T-cell (primary cell): ENCODE measurements around the gene SPATA25. TPM values are rescaled to one million over a fixed set of nuclear protein-coding genes. Genes with fewer than 3 reads are reported as not detected.

Experiments
- ATAC-seq, 4 experiments: fragments of 200-7000 bp in 3 of 4; fragments of 150-1000 bp in 1 of 4; cut with Tn5 transposase; replicated peaks in 1 of 4; 1 replicate in 3 of 4; 2 replicates in 1 of 4; pipeline ENCODE4 v1.10.0; 2021; ENCODE audit warnings: moderate library complexity in 3 of 4, mild to moderate bottlenecking in 2 of 4, moderate number of reproducible peaks in 1 of 4
- CTCF ChIA-PET, 2 donors: fragments of 300-600 bp; sonication (Branson Sonifier 250); formaldehyde crosslinking; loops; one replicate each; lab custom pipeline; 2022; ENCODE audit warnings: antibody characterized with exemption in 2 of 2; lab: Charles Lee
- POLR2A ChIA-PET, 2 donors: fragments of 300-600 bp; sonication (Branson Sonifier 250); formaldehyde crosslinking; loops; one replicate each; lab custom pipeline; 2022; ENCODE audit warnings: antibody characterized with exemption in 2 of 2; lab: Charles Lee
- DNase-seq, 35 experiments: peaks; one replicate each; pipeline versions ENCODE4 v3.0.0 to v3.0.0-alpha.2; 2013 to 2023
- H3K27ac ChIP-seq: one replicate; pipeline ENCODE4 v1.5.1; 2013; ENCODE audit warnings: low read length
- H3K27me3 ChIP-seq, 2 experiments: replicated peaks in 1 of 2; 1 replicate in 1 of 2; 2 replicates in 1 of 2; pipeline versions ENCODE4 v1.6.1 to v1.7.0; 2013; ENCODE audit warnings: low read length in 1 of 2, mixed read lengths in 1 of 2; ENCODE audit not compliant: control insufficient read depth in 2 of 2, insufficient read depth in 2 of 2; ENCODE audit errors: extremely low read depth in 1 of 2
- H3K36me3 ChIP-seq, 2 donors: 1 replicate in 1 of 2; 2 replicates in 1 of 2; pipeline versions ENCODE4 v1.6.1 to v1.7.0; 2013; ENCODE audit warnings: low read length in 1 of 2; ENCODE audit not compliant: control insufficient read depth in 2 of 2, insufficient read depth in 1 of 2; ENCODE audit errors: extremely low read depth in 1 of 2
- H3K4me1 ChIP-seq, 2 experiments: 1 replicate in 1 of 2; 2 replicates in 1 of 2; pipeline versions ENCODE4 v1.6.1 to v1.7.0; 2013; ENCODE audit warnings: low read length in 2 of 2, mixed read lengths in 1 of 2; ENCODE audit not compliant: insufficient read depth in 2 of 2, control insufficient read depth in 1 of 2; ENCODE audit errors: extremely low read depth in 1 of 2
- H3K4me3 ChIP-seq, 2 donors: 1 replicate in 1 of 2; 2 replicates in 1 of 2; pipeline versions ENCODE4 v1.5.1 to v1.7.0; 2013; ENCODE audit warnings: mild to moderate bottlenecking in 2 of 2, low read length in 1 of 2, moderate library complexity in 1 of 2; ENCODE audit not compliant: control insufficient read depth in 1 of 2; ENCODE audit errors: extremely low read depth in 1 of 2
- H3K9me3 ChIP-seq: 2 replicates; pipeline ENCODE4 v1.7.0; 2013
- H3K27ac Mint-ChIP-seq, 2 donors: one replicate each; pipeline ENCODE4 v1.8.0; 2020 to 2021; ENCODE audit warnings: mild to moderate bottlenecking in 2 of 2, mixed read lengths in 2 of 2
- H3K27me3 Mint-ChIP-seq, 2 donors: one replicate each; pipeline ENCODE4 v1.8.0; 2021 to 2022; ENCODE audit warnings: mixed read lengths in 2 of 2
- H3K36me3 Mint-ChIP-seq: one replicate; pipeline ENCODE4 v1.8.0; 2021; ENCODE audit warnings: mixed read lengths
- H3K4me1 Mint-ChIP-seq, 3 donors: one replicate each; pipeline ENCODE4 v1.8.0; 2020 to 2022; ENCODE audit warnings: mixed read lengths in 3 of 3, mild to moderate bottlenecking in 1 of 3
- H3K4me3 Mint-ChIP-seq, 3 donors: one replicate each; pipeline ENCODE4 v1.8.0; 2020 to 2022; ENCODE audit warnings: mild to moderate bottlenecking in 3 of 3, mixed read lengths in 3 of 3, moderate library complexity in 3 of 3
- H3K9me3 Mint-ChIP-seq, 3 donors: one replicate each; pipeline ENCODE4 v1.8.0; 2020 to 2022; ENCODE audit warnings: mixed read lengths in 3 of 3
- WGBS: methylation state at CpG from one replicate; pipeline ENCODE4 v1.1.5; 2013; ENCODE audit warnings: missing lambda C conversion rate; ENCODE audit not compliant: insufficient coverage; 5-methylcytosine and 5-hydroxymethylcytosine counted together
- total RNA-seq, 35 experiments: library from RNA in 6 of 35; stranded (reverse) in 6 of 35; fragments of 120-200 nt in 1 of 35; gene quantifications; one replicate each; pipeline versions ENCODE4 v1.2.1 to v1.2.4 and lab custom pipeline; 2013 to 2026

The SPATA25 gene
- total RNA-seq, 5 donors from 2014 or later (not counting 1 experiment from before 2014, with no cell fraction given), result 0.68 to 4.6 (median 3.6) TPM

- Histone ChIP-seq H3K27ac (no peak overlapping the region), H3K27me3 (no peaks in the 10 kb centered on the region), H3K4me3 (no peak overlapping the region), H3K9me3 (no peaks in the 10 kb centered on the region), H3K4me1 (peaks cover 10 to 17% of the 10 kb centered on the region in 2 experiments), H3K36me3 (no peaks in the 10 kb centered on the region)
- H3K4me1 Mint-ChIP-seq, result peaks cover 21 to 40% (median 32%) of the 10 kb centered on the region in 3 donors
- H3K36me3 Mint-ChIP-seq, result peaks cover 9% of the 10 kb centered on the region
- ChIA-PET POLR2A (no interaction called here), CTCF (interaction anchor here in 1 of 2 donors (0.7 kb wide), 1 partner anchor 55 kb away, joined by 3 read pairs; no protein-coding TSS in a partner anchor)
- no peaks in the 10 kb centered on the region for H3K9me3 Mint-ChIP-seq
- H3K4me3 Mint-ChIP-seq, result no peak overlapping the region
- no peak for ATAC-seq
- no peaks in the 10 kb centered on the region for H3K27me3 Mint-ChIP-seq
- WGBS, result 90% methylated on average over 3 of the region's 7 CpGs
- DNase-seq, result no peak
- no peak overlapping the region for H3K27ac Mint-ChIP-seq
Observed at GRCh38 chr20:45861221-45862075, 26.0 kb downstream of the SPATA25 start.

GRCh38 chr20:45860560-45861220 lies 26.7 kb downstream of the SPATA25 start:
- Histone ChIP-seq H3K36me3 (no peaks in the 10 kb centered on the region), H3K27me3 (no peaks in the 10 kb centered on the region), H3K4me1 (peaks cover 14 to 24% of the 10 kb centered on the region in 2 experiments), H3K27ac (no peak overlapping the region), H3K4me3 (no peak overlapping the region), H3K9me3 (no peaks in the 10 kb centered on the region)
- no peaks in the 10 kb centered on the region for H3K27me3 Mint-ChIP-seq
- whole genome bisulfite sequencing, result 89% methylated on average over 3 of the region's 7 CpGs
- ChIA-PET CTCF (no interaction called here), POLR2A (no interaction called here)
- ATAC-seq, result no peak
- no peak for DNase-seq
- peaks cover 9% of the 10 kb centered on the region for H3K36me3 Mint-ChIP-seq
- peaks cover 27 to 48% (median 39%) of the 10 kb centered on the region in 3 donors for H3K4me1 Mint-ChIP-seq
- H3K27ac Mint-ChIP-seq, result no peak overlapping the region
- H3K4me3 Mint-ChIP-seq, result peak overlapping the region in 1 of 3 donors; percentile 1
- no peaks in the 10 kb centered on the region for H3K9me3 Mint-ChIP-seq

DNA sequence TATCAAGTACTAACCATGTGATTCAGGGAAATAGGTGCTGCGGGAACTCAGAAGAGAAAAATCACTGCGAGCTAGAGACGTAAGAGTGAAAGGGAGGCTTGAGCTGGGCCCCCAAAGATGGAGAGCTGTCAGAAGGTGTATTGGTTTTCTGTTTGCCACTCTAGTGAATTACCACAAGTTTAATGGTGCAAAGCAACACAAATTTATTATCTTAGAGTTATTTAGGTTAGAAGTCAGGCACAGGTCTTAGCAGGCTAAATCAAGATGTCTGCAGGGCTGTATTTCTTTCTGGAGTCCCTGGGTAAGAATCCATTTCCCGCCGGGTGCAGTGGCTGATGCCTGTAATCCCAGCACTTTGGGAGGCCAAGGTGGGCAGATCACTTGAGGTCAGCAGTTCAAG lies 27.5 kb downstream of the SPATA25 start:
- no peaks in the 10 kb centered on the region for H3K9me3 Mint-ChIP-seq
- Histone ChIP-seq H3K4me3 (no peak overlapping the region), H3K4me1 (peaks cover 14 to 31% of the 10 kb centered on the region in 2 experiments), H3K36me3 (peaks cover 0 to 1% of the 10 kb centered on the region in 2 donors), H3K27me3 (no peaks in the 10 kb centered on the region), H3K27ac (no peak overlapping the region), H3K9me3 (no peaks in the 10 kb centered on the region)
- 100% methylated on average over 5 of the region's 5 CpGs for WGBS
- no peak overlapping the region for H3K4me3 Mint-ChIP-seq
- ATAC-seq, result no peak
- ChIA-PET POLR2A (no interaction called here), CTCF (no interaction called here)
- no peak for DNase-seq
- H3K27ac Mint-ChIP-seq, result no peak overlapping the region
- peaks cover 9% of the 10 kb centered on the region for H3K36me3 Mint-ChIP-seq
- H3K4me1 Mint-ChIP-seq, result peaks cover 33 to 54% (median 45%) of the 10 kb centered on the region in 3 donors
- H3K27me3 Mint-ChIP-seq, result no peaks in the 10 kb centered on the region

DNA sequence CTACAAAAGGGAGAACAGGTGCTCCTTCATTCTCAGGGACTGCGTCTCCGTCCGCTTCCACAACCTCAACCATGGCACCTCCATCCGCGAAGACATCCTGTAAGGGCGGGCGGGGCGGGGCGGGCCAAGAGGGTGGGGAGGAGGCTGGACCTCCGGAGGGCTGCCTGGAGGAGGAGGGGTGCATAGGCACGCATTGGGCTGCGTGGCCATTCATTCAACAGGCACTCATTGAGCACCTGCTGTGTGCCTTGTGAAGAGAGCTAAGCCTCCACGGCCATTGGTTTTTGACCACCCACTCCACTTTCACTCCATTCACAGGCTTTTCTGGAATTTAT lies 29.6 kb downstream of the SPATA25 start:
- no peaks in the 10 kb centered on the region for H3K27me3 Mint-ChIP-seq
- WGBS, result 57% methylated on average over 1 of the region's 13 CpGs
- H3K27ac Mint-ChIP-seq, result peak overlapping the region; percentile 95 to 97
- peak in 3 of 4 experiments; percentile 13 to 24 (median 24) for ATAC-seq
- H3K36me3 ChIP-seq, result peaks cover 0 to 19% of the 10 kb centered on the region in 2 donors
- H3K36me3 Mint-ChIP-seq, result peaks cover 14% of the 10 kb centered on the region
- peak overlapping the region; percentile 92 to 95 (median 94) for H3K4me3 Mint-ChIP-seq
- CTCF ChIA-PET, result interaction anchor here (0.5 to 1.3 kb wide), 3 partner anchors 36 to 157 kb away, joined by 4 to 6 read pairs (median 5); no protein-coding TSS in a partner anchor
- H3K4me1 Mint-ChIP-seq, result peaks cover 47 to 66% (median 57%) of the 10 kb centered on the region in 3 donors
- H3K27me3 ChIP-seq, result no peaks in the 10 kb centered on the region
- H3K4me3 ChIP-seq, result peak overlapping the region; percentile 81 to 95
- no peaks in the 10 kb centered on the region for H3K9me3 ChIP-seq
- peak in 1 of 35 experiments; percentile 18 for DNase-seq
- POLR2A ChIA-PET, result no interaction called here
- peaks cover 14 to 37% of the 10 kb centered on the region in 2 experiments for H3K4me1 ChIP-seq
- H3K27ac ChIP-seq, result peak overlapping the region; percentile 87
- H3K9me3 Mint-ChIP-seq, result no peaks in the 10 kb centered on the region

DNA sequence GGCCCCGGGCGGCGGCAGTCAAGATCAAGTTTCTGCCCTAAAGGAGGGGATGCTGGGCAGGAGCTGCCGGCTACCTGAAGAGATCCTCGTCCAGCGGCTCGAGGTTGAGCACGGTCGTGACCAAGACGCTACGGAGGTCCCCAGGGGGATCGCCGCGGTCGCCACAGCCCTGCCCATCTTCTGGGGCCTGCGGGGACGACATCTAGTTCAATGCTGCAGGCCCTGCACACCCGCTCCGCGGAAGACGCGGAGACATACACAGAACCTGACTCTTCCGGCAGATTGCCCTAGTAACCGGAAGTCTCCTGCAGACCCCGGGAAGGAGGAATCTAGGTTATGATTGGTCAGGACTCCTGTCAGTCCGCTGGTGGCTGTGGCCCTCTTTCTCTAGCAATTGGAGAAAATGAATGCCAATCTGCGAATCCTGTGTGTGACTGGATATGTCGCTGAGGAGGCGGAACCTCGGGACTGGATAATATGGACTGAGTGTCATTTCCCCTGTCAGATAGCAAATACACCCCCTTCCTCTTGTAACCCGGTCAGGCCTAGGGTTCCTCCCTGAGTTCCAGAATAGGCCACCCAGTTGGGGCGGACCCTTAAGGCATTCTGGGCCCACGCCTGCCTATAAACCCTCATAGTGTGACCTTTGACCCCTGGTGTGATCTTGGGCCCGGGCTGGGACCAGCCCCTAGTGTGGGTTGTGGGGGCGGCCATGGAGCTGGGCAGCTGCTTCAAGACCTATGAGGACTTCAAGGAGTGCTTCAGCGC lies 30.1 kb downstream of the SPATA25 start, which contains the start of the genes ACOT8 and ZSWIM3:
Gene ACOT8 (minus strand): TSS at position 279 of the 768 bp plus-strand sequence. CDS start 77 bp downstream, at position 202.
Gene ZSWIM3 (plus strand): TSS at position 501 of the 768 bp plus-strand sequence. CDS start 212 bp downstream, at position 713.
- Mint-ChIP-seq H3K4me3 (peak within 1 kb of the TSS; percentile 92 to 95 (median 94)), H3K27ac (peak within 1 kb of the TSS; percentile 95 to 97), H3K36me3 (peaks cover 16% of the 10 kb centered on the region), H3K9me3 (no peaks in the 10 kb centered on the region), H3K4me1 (peaks cover 47 to 66% (median 59%) of the 10 kb centered on the region in 3 donors), H3K27me3 (no peaks in the 10 kb centered on the region)
- ATAC-seq (peak; percentile 98), DNase-seq (peak; percentile 76 to 100 (median 95))
- no peaks in the 10 kb centered on the region for H3K9me3 ChIP-seq
- H3K27me3 ChIP-seq, result no peaks in the 10 kb centered on the region
- peak within 1 kb of the TSS; percentile 81 to 95 for H3K4me3 ChIP-seq
- POLR2A ChIA-PET, result no interaction called here
- under 1% methylated on average over 28 of the region's 36 CpGs for WGBS
- H3K36me3 ChIP-seq, result peaks cover 0 to 19% of the 10 kb centered on the region in 2 donors
- peaks cover 14 to 37% of the 10 kb centered on the region in 2 experiments for H3K4me1 ChIP-seq
- peak within 1 kb of the TSS; percentile 87 for H3K27ac ChIP-seq
- CTCF ChIA-PET, result interaction anchor here in 1 of 2 donors (0.7 to 1.4 kb wide), 5 partner anchors 24 to 158 kb away, joined by 3 to 5 read pairs (median 5); partner anchors contain the start of gene ZSWIM1
